Spinal cord (tissue), 10 donors: ENCODE data around the gene CASK. TPM values are rescaled to one million over a fixed set of nuclear protein-coding genes. Genes with fewer than 3 reads are reported as not detected.

Experiments
- DNase-seq, 6 donors: peaks; one replicate each; pipeline versions ENCODE4 v3.0.0 to v3.0.0-alpha.2; 2013 to 2015; ENCODE audit warnings: low spot score in 6 of 6, low read depth in 4 of 6
- H3K27ac ChIP-seq: one replicate; pipeline ENCODE4 v1.5.1; 2013; ENCODE audit warnings: low read depth, low read length, control low read depth
- H3K27me3 ChIP-seq: one replicate; pipeline ENCODE4 v1.6.1; 2013; ENCODE audit warnings: low read length; ENCODE audit not compliant: control insufficient read depth, insufficient read depth
- H3K36me3 ChIP-seq: one replicate; pipeline ENCODE4 v1.6.1; 2013; ENCODE audit warnings: low read length; ENCODE audit not compliant: control insufficient read depth, insufficient read depth
- H3K4me1 ChIP-seq: one replicate; pipeline ENCODE4 v1.6.1; 2013; ENCODE audit warnings: low read length; ENCODE audit not compliant: control insufficient read depth, insufficient read depth
- H3K4me3 ChIP-seq: one replicate; pipeline ENCODE4 v1.5.1; 2013; ENCODE audit warnings: low read depth, low read length, control low read depth
- H3K9me3 ChIP-seq: one replicate; pipeline ENCODE4 v1.6.1; 2013; ENCODE audit warnings: low read length; ENCODE audit not compliant: control insufficient read depth, insufficient read depth
- WGBS: methylation state at CpG from one replicate; pipeline ENCODE4 v1.1.5; 2013; ENCODE audit warnings: missing lambda C conversion rate; ENCODE audit not compliant: insufficient coverage; 5-methylcytosine and 5-hydroxymethylcytosine counted together
- polyA plus RNA-seq, 2 donors: library from polyadenylated mRNA; unstranded; fragments of 120-200 nt; gene quantifications; one replicate each; pipeline ENCODE4 v1.2.1, GENCODE V29; 2013; ENCODE audit not compliant: insufficient read length in 2 of 2
- total RNA-seq, 2 donors: library from RNA; depleted of rRNA in 1 of 2; stranded (reverse); fragments of 120-200 nt in 1 of 2; fragments of >200 nt in 1 of 2; gene quantifications; one replicate each; pipeline versions ENCODE4 v1.2.3 to v1.2.4, GENCODE V29; 2013 to 2014
- donor health status: healthy.

CASK gene
- total and polyA plus RNA-seq, 4 donors: 45.0 to 91.1 (median 57.9) TPM

GRCh38 chrX:41946235-41946634, 22.9 kb upstream of the CASK start:
- H3K4me1 ChIP-seq: no peaks in the 10 kb centered on the region
- no peak for DNase-seq
- H3K9me3 ChIP-seq: no peaks in the 10 kb centered on the region
- H3K27ac ChIP-seq: no peak overlapping the region
- no peak overlapping the region for H3K4me3 ChIP-seq
- WGBS: no CpG with 5 or more reads among the region's 3 CpGs
- no peaks in the 10 kb centered on the region for H3K36me3 ChIP-seq
- peaks cover 8% of the 10 kb centered on the region for H3K27me3 ChIP-seq

DNA sequence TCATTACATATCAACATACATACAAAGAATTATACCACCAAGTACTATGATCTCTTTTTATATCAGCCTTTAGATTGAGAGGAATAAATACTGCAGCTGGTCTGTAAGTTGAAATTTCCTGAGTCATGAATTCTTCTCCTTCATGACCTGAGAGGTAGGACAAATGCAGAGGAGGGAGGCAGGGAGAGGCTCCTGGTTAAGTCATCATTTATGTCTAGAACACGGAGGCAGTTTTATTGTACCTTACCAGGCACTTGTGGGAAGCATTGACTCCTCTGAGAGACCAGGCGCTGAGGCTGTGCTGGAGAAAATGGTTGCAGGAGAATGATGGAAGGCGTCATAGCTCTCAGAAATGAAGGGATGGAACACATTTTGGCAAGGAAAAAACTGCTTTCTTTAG, 12.5 kb upstream of the CASK start:
- Histone ChIP-seq H3K9me3 (no peaks in the 10 kb centered on the region), H3K4me3 (no peak overlapping the region), H3K27ac (no peak overlapping the region), H3K27me3 (peaks cover 5% of the 10 kb centered on the region), H3K36me3 (no peaks in the 10 kb centered on the region), H3K4me1 (no peaks in the 10 kb centered on the region)
- 59% methylated on average over 2 of the region's 3 CpGs for WGBS
- no peak for DNase-seq

DNA sequence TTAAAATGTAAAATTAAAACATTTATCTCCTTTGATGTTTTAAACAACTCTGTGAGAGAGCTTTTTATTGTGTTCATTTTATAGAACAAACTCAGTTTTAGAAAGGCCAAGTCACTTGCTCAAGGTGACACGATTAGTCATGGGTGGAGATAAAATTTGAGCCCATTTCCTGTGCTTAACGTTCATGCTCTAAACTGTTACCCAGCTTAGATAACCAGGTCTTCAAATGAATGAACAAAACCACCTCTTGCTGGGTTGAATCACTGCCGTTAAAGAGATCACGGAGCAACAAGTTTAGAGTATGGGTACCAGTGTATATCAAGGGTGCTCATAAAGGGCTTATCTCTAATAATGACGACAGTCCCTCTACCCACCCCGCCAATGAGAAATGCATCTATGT, 10.2 kb upstream of the CASK start:
- H3K27me3 ChIP-seq: peaks cover 4% of the 10 kb centered on the region
- no CpG with 5 or more reads among the region's 6 CpGs for WGBS
- no peak for DNase-seq
- H3K9me3 ChIP-seq: no peaks in the 10 kb centered on the region
- no peak overlapping the region for H3K27ac ChIP-seq
- H3K4me1 ChIP-seq: no peaks in the 10 kb centered on the region
- H3K4me3 ChIP-seq: no peak overlapping the region
- H3K36me3 ChIP-seq: no peaks in the 10 kb centered on the region

- Histone ChIP-seq H3K9me3 (no peaks in the 10 kb centered on the region), H3K27ac (no peak overlapping the region), H3K4me1 (no peaks in the 10 kb centered on the region), H3K4me3 (no peak overlapping the region), H3K27me3 (peaks cover 6% of the 10 kb centered on the region), H3K36me3 (no peaks in the 10 kb centered on the region)
- no peak for DNase-seq
- 76% methylated on average over 2 of the region's 5 CpGs for WGBS
These were observed 9.5 kb upstream of the CASK start for GRCh38 chrX:41932885-41933284.

GRCh38 chrX:41931591-41931990, 8.2 kb upstream of the CASK start:
- no peaks in the 10 kb centered on the region for H3K36me3 ChIP-seq
- no peak overlapping the region for H3K27ac ChIP-seq
- H3K4me1 ChIP-seq: no peaks in the 10 kb centered on the region
- peaks cover 7% of the 10 kb centered on the region for H3K27me3 ChIP-seq
- H3K9me3 ChIP-seq: no peaks in the 10 kb centered on the region
- no peak for DNase-seq
- H3K4me3 ChIP-seq: no peak overlapping the region

GRCh38 chrX:41923978-41924683, 777 bp upstream of the CASK start:
- H3K27me3 ChIP-seq: peaks cover 15% of the 10 kb centered on the region
- 22% methylated on average over 9 of the region's 16 CpGs for WGBS
- DNase-seq: peak in 5 of 6 donors; percentile 36 to 92 (median 41)
- H3K4me1 ChIP-seq: no peaks in the 10 kb centered on the region
- H3K36me3 ChIP-seq: no peaks in the 10 kb centered on the region
- H3K4me3 ChIP-seq: peak overlapping the region; percentile 67
- H3K9me3 ChIP-seq: no peaks in the 10 kb centered on the region
- H3K27ac ChIP-seq: peak overlapping the region; percentile 90

GRCh38 chrX:41922431-41923151, 763 bp downstream of the CASK start:
- WGBS: 23% methylated on average over 48 of the region's 48 CpGs
- peak in 5 of 6 donors; percentile 11 to 69 (median 17) for DNase-seq

GRCh38 chrX:41921492-41922430, 1.6 kb downstream of the CASK start:
- Histone ChIP-seq H3K36me3 (no peaks in the 10 kb centered on the region), H3K4me3 (peak overlapping the region; percentile 64), H3K4me1 (no peaks in the 10 kb centered on the region), H3K27ac (peak overlapping the region; percentile 80), H3K9me3 (no peaks in the 10 kb centered on the region), H3K27me3 (peaks cover 11% of the 10 kb centered on the region)
- 22% methylated on average over 8 of the region's 13 CpGs for WGBS
- DNase-seq: peak in 4 of 6 donors; percentile 5 to 70 (median 40)

More at GRCh38 chrX:41922431-41923151, 763 bp downstream of the CASK start:
- Histone ChIP-seq H3K36me3 (no peaks in the 10 kb centered on the region), H3K9me3 (no peaks in the 10 kb centered on the region), H3K4me3 (peak overlapping the region; percentile 64), H3K4me1 (no peaks in the 10 kb centered on the region), H3K27ac (peak overlapping the region; percentile 80), H3K27me3 (peaks cover 11% of the 10 kb centered on the region)

DNA sequence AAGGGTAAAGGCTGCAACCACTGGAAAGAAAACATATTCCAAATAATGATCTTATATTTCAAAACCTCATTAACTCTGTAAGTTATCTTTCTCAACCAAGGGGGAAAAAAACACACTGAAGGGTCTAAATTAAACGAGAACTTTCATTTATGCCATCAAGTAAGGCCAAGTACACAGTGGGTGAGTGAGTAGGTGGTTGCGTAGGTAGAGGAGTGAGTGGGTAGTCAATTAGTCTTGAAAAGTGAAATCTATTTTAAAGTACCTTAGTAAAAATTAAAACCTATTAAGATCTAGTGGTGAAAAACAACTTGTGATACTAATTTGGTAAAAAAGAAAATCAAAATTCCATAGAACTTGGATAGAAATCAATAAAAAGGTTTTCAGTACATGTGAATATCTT, 3.5 kb downstream of the CASK start:
- WGBS: no CpG with 5 or more reads among the region's 2 CpGs
- no peak overlapping the region for H3K4me3 ChIP-seq

More for the DNA sequence above, 3.5 kb downstream of the CASK start:
- H3K4me1 ChIP-seq: no peaks in the 10 kb centered on the region
- no peaks in the 10 kb centered on the region for H3K9me3 ChIP-seq
- no peaks in the 10 kb centered on the region for H3K36me3 ChIP-seq
- H3K27ac ChIP-seq: no peak overlapping the region
- peaks cover 6% of the 10 kb centered on the region for H3K27me3 ChIP-seq
- no peak for DNase-seq
